ENCODE data around the gene PRM3. TPM values are rescaled to one million over a fixed set of nuclear protein-coding genes. Genes with fewer than 3 reads are reported as not detected.

Gene PRM3
- total and polyA plus RNA-seq, 4 donors, result not detected

DNA sequence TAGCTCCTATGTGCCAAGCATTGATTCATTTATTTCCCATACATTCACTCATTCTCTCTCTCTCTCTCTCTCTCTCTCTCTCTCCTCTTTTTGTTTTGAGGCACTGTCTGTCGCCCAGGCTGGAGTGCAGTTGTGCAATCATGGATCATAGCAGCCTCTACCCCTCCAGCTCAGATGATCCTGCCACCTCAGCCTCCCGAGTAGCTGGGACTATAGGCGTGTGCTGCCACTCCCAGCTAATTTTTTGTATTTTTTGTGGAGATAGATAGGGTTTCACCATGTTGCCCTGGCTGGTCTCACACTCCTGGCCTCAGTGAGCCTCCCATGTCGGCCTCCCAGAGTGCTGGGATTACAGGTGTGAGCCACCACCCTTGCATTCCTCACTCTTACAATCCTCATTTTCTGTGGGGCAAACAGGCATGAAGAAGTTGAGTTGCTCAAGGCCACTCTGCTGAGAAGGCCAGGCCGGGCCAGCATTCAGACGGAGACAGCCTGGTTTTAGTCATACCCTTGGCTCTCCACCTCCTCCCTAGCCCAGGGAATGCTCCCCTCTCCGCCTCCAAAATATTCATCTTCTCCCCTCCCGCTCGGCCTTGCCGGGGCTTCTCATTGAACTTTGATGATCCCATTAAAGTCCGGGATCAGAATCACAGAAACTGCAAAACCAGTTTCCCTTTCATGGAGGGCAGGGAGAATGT is 3.6 kb upstream of the PRM3 start:
- TF ChIP-seq RXRA (IDR thresholded peaks at IDR 0.05), result no peak
- TF ChIP-seq, protein P1, sequence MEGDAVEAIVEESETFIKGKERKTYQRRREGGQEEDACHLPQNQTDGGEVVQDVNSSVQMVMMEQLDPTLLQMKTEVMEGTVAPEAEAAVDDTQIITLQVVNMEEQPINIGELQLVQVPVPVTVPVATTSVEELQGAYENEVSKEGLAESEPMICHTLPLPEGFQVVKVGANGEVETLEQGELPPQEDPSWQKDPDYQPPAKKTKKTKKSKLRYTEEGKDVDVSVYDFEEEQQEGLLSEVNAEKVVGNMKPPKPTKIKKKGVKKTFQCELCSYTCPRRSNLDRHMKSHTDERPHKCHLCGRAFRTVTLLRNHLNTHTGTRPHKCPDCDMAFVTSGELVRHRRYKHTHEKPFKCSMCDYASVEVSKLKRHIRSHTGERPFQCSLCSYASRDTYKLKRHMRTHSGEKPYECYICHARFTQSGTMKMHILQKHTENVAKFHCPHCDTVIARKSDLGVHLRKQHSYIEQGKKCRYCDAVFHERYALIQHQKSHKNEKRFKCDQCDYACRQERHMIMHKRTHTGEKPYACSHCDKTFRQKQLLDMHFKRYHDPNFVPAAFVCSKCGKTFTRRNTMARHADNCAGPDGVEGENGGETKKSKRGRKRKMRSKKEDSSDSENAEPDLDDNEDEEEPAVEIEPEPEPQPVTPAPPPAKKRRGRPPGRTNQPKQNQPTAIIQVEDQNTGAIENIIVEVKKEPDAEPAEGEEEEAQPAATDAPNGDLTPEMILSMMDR (IDR thresholded peaks at IDR 0.05; ENCODE audit: low read depth, low read length, missing input control), result no peak
- TF ChIP-seq HNF4A (conservative IDR thresholded peaks at IDR 0.05), result no peak
- TF ChIP-seq, protein P2, sequence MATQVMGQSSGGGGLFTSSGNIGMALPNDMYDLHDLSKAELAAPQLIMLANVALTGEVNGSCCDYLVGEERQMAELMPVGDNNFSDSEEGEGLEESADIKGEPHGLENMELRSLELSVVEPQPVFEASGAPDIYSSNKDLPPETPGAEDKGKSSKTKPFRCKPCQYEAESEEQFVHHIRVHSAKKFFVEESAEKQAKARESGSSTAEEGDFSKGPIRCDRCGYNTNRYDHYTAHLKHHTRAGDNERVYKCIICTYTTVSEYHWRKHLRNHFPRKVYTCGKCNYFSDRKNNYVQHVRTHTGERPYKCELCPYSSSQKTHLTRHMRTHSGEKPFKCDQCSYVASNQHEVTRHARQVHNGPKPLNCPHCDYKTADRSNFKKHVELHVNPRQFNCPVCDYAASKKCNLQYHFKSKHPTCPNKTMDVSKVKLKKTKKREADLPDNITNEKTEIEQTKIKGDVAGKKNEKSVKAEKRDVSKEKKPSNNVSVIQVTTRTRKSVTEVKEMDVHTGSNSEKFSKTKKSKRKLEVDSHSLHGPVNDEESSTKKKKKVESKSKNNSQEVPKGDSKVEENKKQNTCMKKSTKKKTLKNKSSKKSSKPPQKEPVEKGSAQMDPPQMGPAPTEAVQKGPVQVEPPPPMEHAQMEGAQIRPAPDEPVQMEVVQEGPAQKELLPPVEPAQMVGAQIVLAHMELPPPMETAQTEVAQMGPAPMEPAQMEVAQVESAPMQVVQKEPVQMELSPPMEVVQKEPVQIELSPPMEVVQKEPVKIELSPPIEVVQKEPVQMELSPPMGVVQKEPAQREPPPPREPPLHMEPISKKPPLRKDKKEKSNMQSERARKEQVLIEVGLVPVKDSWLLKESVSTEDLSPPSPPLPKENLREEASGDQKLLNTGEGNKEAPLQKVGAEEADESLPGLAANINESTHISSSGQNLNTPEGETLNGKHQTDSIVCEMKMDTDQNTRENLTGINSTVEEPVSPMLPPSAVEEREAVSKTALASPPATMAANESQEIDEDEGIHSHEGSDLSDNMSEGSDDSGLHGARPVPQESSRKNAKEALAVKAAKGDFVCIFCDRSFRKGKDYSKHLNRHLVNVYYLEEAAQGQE (IDR thresholded peaks at IDR 0.05), result no peak
- no peak for TF ChIP-seq HNF4G (IDR thresholded peaks at IDR 0.05)
- TF ChIP-seq, protein P3, sequence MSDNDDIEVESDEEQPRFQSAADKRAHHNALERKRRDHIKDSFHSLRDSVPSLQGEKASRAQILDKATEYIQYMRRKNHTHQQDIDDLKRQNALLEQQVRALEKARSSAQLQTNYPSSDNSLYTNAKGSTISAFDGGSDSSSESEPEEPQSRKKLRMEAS (IDR thresholded peaks at IDR 0.05), result no peak
- no peak for TF ChIP-seq EGR1 (IDR thresholded peaks at IDR 0.05; ENCODE audit: low read depth in 2 of 2)
- no peak for TF ChIP-seq TAF1 (conservative IDR thresholded peaks at IDR 0.05)
- no peak for TF ChIP-seq GABPA (IDR thresholded peaks at IDR 0.05 in 1 of 2, conservative IDR thresholded peaks at IDR 0.05 in 1 of 2)
- TF ChIP-seq RAD21 (IDR thresholded peaks at IDR 0.05), result no peak
- no peak for TF ChIP-seq NR2F2 (IDR thresholded peaks at IDR 0.05)
- no peak for TF ChIP-seq JUND (IDR thresholded peaks at IDR 0.05)
- TF ChIP-seq SP1 (IDR thresholded peaks at IDR 0.05), result no peak
- TF ChIP-seq, protein P4, sequence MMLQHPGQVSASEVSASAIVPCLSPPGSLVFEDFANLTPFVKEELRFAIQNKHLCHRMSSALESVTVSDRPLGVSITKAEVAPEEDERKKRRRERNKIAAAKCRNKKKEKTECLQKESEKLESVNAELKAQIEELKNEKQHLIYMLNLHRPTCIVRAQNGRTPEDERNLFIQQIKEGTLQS (IDR thresholded peaks at IDR 0.05), result no peak
- TF ChIP-seq, protein P5, sequence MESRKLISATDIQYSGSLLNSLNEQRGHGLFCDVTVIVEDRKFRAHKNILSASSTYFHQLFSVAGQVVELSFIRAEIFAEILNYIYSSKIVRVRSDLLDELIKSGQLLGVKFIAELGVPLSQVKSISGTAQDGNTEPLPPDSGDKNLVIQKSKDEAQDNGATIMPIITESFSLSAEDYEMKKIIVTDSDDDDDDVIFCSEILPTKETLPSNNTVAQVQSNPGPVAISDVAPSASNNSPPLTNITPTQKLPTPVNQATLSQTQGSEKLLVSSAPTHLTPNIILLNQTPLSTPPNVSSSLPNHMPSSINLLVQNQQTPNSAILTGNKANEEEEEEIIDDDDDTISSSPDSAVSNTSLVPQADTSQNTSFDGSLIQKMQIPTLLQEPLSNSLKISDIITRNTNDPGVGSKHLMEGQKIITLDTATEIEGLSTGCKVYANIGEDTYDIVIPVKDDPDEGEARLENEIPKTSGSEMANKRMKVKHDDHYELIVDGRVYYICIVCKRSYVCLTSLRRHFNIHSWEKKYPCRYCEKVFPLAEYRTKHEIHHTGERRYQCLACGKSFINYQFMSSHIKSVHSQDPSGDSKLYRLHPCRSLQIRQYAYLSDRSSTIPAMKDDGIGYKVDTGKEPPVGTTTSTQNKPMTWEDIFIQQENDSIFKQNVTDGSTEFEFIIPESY (IDR thresholded peaks at IDR 0.05), result no peak
- no peak for TF ChIP-seq FOXA2 (IDR thresholded peaks at IDR 0.05)
- 89% methylated on average over 11 of the region's 11 CpGs for WGBS
- H3K4me1 ChIP-seq (ENCODE audit: control insufficient read depth in 4 of 4, insufficient read depth in 4 of 4, low read length in 3 of 4), result peaks cover 2 to 12% (median 10%) of the 10 kb centered on the region in 4 donors
- no peaks in the 10 kb centered on the region for H3K27me3 ChIP-seq (ENCODE audit: control insufficient read depth in 4 of 4, insufficient read depth in 4 of 4, low read length in 3 of 4)
- no peak overlapping the region for H3K9ac ChIP-seq (ENCODE audit: low read depth in 1 of 2, low read length in 2 of 2)
- no peaks in the 10 kb centered on the region for H3K9me3 ChIP-seq (ENCODE audit: control insufficient read depth in 4 of 4, low read length in 3 of 4)
- no peak for DNase-seq (ENCODE audit: low spot score)
- H3K36me3 ChIP-seq (ENCODE audit: control insufficient read depth in 4 of 4, insufficient read depth in 3 of 4, low read depth in 1 of 4, low read length in 3 of 4), result no peaks in the 10 kb centered on the region
- no peak overlapping the region for H3K4me3 ChIP-seq (ENCODE audit: low read depth in 1 of 3, low read length in 3 of 3)
- no peak overlapping the region for H3K27ac ChIP-seq (ENCODE audit: low read depth in 1 of 2, low read length in 2 of 2)
